Right lobe of liver (tissue), 6 donors: ENCODE data around the gene MC5R. TPM values are rescaled to one million over a fixed set of nuclear protein-coding genes. Genes with fewer than 3 reads are reported as not detected.

Experiments
- ATAC-seq, 4 donors: fragments of 200-7000 bp; cut with Tn5 transposase; one replicate each; pipeline ENCODE4 v1.9.1; 2020; ENCODE audit warnings: mild to moderate bottlenecking in 4 of 4, moderate library complexity in 4 of 4
- DNase-seq, 3 donors: peaks; one replicate each; pipeline ENCODE4 v3.0.0-alpha.2; 2020
- H3K27ac ChIP-seq, 3 donors: fragments of 200-600 bp; one replicate each; pipeline ENCODE4 v1.8.0; 2022
- H3K27me3 ChIP-seq, 2 donors: fragments of 200-600 bp; one replicate each; pipeline ENCODE4 v1.8.0; 2022
- H3K36me3 ChIP-seq, 4 donors: fragments of 200-600 bp; sonication (generic) in 1 of 4; one replicate each; pipeline versions ENCODE4 v1.5.1 to v1.8.0; 2017 to 2022; ENCODE audit warnings: control low read depth in 1 of 4
- H3K4me1 ChIP-seq, 4 donors: fragments of 200-600 bp; sonication (generic) in 1 of 4; one replicate each; pipeline versions ENCODE4 v1.5.1 to v1.8.0; 2017 to 2022; ENCODE audit warnings: control low read depth in 1 of 4
- H3K4me3 ChIP-seq, 3 donors: fragments of 200-600 bp; one replicate each; pipeline ENCODE4 v1.8.0; 2022
- H3K9me3 ChIP-seq, 4 donors: fragments of 200-600 bp; sonication (generic) in 1 of 4; one replicate each; pipeline versions ENCODE4 v1.5.1 to v1.8.0; 2017 to 2022; ENCODE audit warnings: control low read depth in 1 of 4
- POLR2A ChIP-seq: fragments of 450-650 bp; IDR thresholded peaks from one replicate; pipeline ENCODE4 v1.6.1; 2017; ENCODE audit warnings: antibody characterized with exemption, mild to moderate bottlenecking
- WGBS: methylation state at CpG from one replicate; pipeline ENCODE4 v1.1.6; 2018; ENCODE audit warnings: low coverage, low lambda C conversion rate; ENCODE audit not compliant: insufficient coverage; ENCODE audit errors: missing lambda C conversion rate; 5-methylcytosine and 5-hydroxymethylcytosine counted together
- intact Hi-C, 2 donors: fragments of 100-400 bp; cut with DNase I; formaldehyde crosslinking; loops; one replicate each; pipeline versions ENCODE4 v1.11.2 to v1.14.1; 2022
- total RNA-seq, 6 experiments: library from RNA; depleted of rRNA in 2 of 6; stranded (reverse); fragments of >200 nt in 2 of 6; fragmentation: NEBNext Ultra II Directional in 3 of 6; extraction: Animal tissue kit (Norgen Biotek cat#: 25700) in 3 of 6; gene quantifications; one replicate each; pipeline versions ENCODE4 v1.1.0 to v1.2.4, GENCODE V29; 2016 to 2023
- TF ChIP-seq, protein P1 (sequence below), 4 donors: fragments of 200-600 bp in 3 of 4; fragments of 450-650 bp in 1 of 4; IDR thresholded peaks; one replicate each; pipeline versions ENCODE4 v1.5.1 to v1.8.0; 2016 to 2022; ENCODE audit warnings: antibody characterized with exemption in 4 of 4, mild to moderate bottlenecking in 2 of 4
- donor health status: DM: no; HTN: yes; CAD: no.
- donor health status: DM: no; HTN: no; CAD: no.
- donor health status: DM: no; HTN: no; CAD: no.
- donor health status: DM: no; HTN: yes; CAD: no.
- donor health status: DM: no; HTN: yes; CAD: no.

The MC5R gene
- total RNA-seq, 6 experiments from 2014 or later, result not detected

DNA sequence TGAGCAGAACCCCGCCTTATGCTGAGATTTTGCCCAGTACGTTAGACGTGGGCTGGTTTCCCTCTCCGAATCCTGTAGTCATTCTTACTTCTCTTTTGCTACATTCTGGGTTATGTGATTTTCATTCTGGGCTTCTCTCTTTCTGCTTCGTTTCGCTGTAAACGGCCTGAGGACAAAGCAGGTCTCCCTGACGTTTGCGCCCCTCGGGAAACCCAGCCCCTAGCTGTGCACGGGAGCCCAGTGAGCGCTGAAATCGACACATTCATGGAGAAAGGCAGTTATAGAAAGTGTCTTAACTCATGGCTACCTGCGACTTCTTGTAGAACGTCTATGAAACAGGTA lies 22.7 kb upstream of the MC5R start:
- Histone ChIP-seq H3K27me3 (no peaks in the 10 kb centered on the region), H3K4me3 (peak overlapping the region; percentile 3 to 35 (median 34)), H3K4me1 (peaks cover 0 to 5% (median 0%) of the 10 kb centered on the region in 4 donors), H3K27ac (no peak overlapping the region), H3K36me3 (no peaks in the 10 kb centered on the region), H3K9me3 (no peaks in the 10 kb centered on the region)
- no peak for DNase-seq
- 11% methylated on average over 14 of the region's 15 CpGs for whole genome bisulfite sequencing
- intact Hi-C loops, result no loop called here
- ATAC-seq, result no peak
- no peak for TF ChIP-seq POLR2A
- TF ChIP-seq, protein P1, sequence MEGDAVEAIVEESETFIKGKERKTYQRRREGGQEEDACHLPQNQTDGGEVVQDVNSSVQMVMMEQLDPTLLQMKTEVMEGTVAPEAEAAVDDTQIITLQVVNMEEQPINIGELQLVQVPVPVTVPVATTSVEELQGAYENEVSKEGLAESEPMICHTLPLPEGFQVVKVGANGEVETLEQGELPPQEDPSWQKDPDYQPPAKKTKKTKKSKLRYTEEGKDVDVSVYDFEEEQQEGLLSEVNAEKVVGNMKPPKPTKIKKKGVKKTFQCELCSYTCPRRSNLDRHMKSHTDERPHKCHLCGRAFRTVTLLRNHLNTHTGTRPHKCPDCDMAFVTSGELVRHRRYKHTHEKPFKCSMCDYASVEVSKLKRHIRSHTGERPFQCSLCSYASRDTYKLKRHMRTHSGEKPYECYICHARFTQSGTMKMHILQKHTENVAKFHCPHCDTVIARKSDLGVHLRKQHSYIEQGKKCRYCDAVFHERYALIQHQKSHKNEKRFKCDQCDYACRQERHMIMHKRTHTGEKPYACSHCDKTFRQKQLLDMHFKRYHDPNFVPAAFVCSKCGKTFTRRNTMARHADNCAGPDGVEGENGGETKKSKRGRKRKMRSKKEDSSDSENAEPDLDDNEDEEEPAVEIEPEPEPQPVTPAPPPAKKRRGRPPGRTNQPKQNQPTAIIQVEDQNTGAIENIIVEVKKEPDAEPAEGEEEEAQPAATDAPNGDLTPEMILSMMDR (IDR thresholded peaks at IDR 0.05), result no peak

DNA sequence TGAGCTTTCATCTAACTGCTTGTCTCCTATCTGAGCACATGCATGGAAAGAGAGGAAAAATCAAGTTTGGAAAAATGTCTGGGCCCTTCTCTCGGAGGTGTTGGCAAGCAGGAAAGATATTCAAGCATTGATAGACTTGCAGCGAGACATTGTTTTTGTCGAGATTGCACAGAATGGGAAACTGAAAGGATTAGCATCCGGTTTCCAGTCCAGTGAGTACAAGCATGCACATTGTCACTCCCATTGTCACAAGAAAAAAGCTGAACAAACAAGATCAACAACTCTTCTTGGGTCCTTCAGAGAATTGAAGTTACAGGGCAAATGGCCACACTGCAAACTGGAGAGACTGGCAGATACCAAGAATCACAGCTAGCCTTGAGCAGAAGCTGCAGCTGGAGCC lies 19.6 kb upstream of the MC5R start:
- H3K4me3 ChIP-seq, result no peak overlapping the region
- peaks cover 0 to 5% (median 0%) of the 10 kb centered on the region in 4 donors for H3K4me1 ChIP-seq
- intact Hi-C loops, result no loop called here
- no peaks in the 10 kb centered on the region for H3K9me3 ChIP-seq
- H3K27ac ChIP-seq, result no peak overlapping the region
- H3K36me3 ChIP-seq, result no peaks in the 10 kb centered on the region
- H3K27me3 ChIP-seq, result no peaks in the 10 kb centered on the region
- TF ChIP-seq, protein P1 (IDR thresholded peaks at IDR 0.05), result no peak
- TF ChIP-seq POLR2A, result no peak
- DNase-seq (no peak), ATAC-seq (no peak)
- WGBS, result 69% methylated on average over 4 of the region's 4 CpGs

DNA sequence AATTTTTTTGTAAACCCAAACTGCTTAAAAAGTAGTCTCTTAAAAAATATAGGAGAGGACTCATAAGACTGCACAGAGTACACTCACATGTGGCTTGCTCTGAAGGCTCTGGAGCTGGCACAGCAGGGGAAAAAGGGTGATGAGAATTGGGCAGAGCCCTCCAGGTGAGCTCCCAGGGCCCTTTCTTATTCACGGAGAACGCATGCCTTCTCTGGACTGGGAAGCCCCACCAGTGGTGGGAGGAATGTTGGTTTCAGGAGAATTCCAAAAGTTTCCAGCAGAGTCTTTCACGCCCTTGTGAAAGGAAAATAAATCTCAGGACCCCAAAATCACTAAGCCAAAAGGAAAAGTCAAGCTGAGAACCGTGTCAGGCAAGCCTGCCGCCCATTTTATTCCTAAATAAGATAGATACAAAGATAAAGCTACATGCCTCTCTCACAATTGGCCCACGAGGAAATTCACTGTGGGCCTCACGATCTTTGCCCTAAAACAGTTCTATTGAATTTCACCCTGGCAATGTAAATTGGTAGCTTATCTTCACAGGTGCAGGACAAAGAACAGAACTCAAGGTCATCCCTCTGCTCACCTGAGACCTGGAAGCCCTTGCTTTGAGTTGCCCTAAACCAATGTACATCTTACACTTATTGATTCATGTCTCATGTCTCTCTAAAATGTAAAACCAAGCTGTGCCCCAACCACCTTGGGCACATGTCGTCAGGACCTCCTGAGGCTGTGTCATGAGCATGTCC lies 15.5 kb upstream of the MC5R start:
- TF ChIP-seq, protein P1 (IDR thresholded peaks at IDR 0.05), result no peak
- TF ChIP-seq POLR2A, result no peak
- Histone ChIP-seq H3K27ac (no peak overlapping the region), H3K4me3 (no peak overlapping the region), H3K4me1 (no peaks in the 10 kb centered on the region), H3K9me3 (no peaks in the 10 kb centered on the region), H3K36me3 (no peaks in the 10 kb centered on the region), H3K27me3 (no peaks in the 10 kb centered on the region)
- ATAC-seq, result no peak
- intact Hi-C loops, result no loop called here
- WGBS, result 49% methylated on average over 8 of the region's 8 CpGs
- DNase-seq, result no peak

DNA sequence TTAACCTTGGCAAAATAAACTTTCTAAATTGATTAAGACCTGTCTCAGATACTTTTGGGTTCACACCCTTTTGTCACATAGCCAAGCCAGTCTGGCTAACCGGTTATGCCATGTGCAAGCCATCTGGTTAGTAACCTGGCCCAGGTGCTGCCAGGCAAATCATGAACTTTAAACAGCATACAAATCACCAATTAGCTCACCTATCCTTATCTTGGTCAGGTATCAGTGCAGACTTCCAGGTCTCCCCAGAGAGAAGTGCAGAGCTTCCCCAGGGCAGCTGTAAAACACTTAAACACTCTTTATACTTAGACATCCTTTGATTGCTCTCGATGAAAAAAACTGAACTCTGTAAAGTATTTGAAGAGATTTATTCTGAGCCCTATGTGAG lies 14.9 kb upstream of the MC5R start:
- no peak for ATAC-seq
- H3K27me3 ChIP-seq, result no peaks in the 10 kb centered on the region
- no peaks in the 10 kb centered on the region for H3K4me1 ChIP-seq
- WGBS, result 57% methylated on average over 2 of the region's 2 CpGs
- intact Hi-C loops, result no loop called here
- H3K4me3 ChIP-seq, result no peak overlapping the region
- DNase-seq, result no peak
- TF ChIP-seq, protein P1 (IDR thresholded peaks at IDR 0.05), result no peak
- no peak for TF ChIP-seq POLR2A
- H3K27ac ChIP-seq, result no peak overlapping the region
- no peaks in the 10 kb centered on the region for H3K9me3 ChIP-seq
- no peaks in the 10 kb centered on the region for H3K36me3 ChIP-seq
